Activated naive CD4-positive, alpha-beta T cell treated with anti-CD3 and anti-CD28 coated beads, Interleukin-2, amount 50 U/mL, for 72 hours (primary cell): ENCODE results near the gene OTOGL. TPM values are rescaled to one million over a fixed set of nuclear protein-coding genes. Genes with fewer than 3 reads are reported as not detected.
"Not testable (repeated sequence)": the region's sequence is repeated elsewhere in the genome, so short reads cannot be mapped to it uniquely, and the experiment has no call there.

Source experiments
- ATAC-seq, 2 donors: fragments of 150-1000 bp; cut with Tn5 transposase; 2 replicates each; pipeline ENCODE4 v1.10.0; 2021; ENCODE audit warnings: mild to moderate bottlenecking in 2 of 2, moderate library complexity in 2 of 2
- DNase-seq, 2 donors: peaks; one replicate each; pipeline ENCODE4 v3.0.0; 2021 to 2022; ENCODE audit warnings: low spot score in 2 of 2
- H3K27ac Mint-ChIP-seq, 2 donors: one replicate each; pipeline ENCODE4 v1.8.0; 2022; ENCODE audit warnings: mild to moderate bottlenecking in 2 of 2, mixed read lengths in 2 of 2
- H3K36me3 Mint-ChIP-seq, 2 donors: one replicate each; pipeline ENCODE4 v1.8.0; 2022; ENCODE audit warnings: mixed read lengths in 2 of 2
- H3K9me3 Mint-ChIP-seq, 2 donors: one replicate each; pipeline ENCODE4 v1.8.0; 2022; ENCODE audit warnings: mixed read lengths in 2 of 2
- total RNA-seq, 2 donors: library from RNA; stranded (reverse); gene quantifications; one replicate each; pipeline ENCODE4 v1.2.3, GENCODE V29; 2022

Gene OTOGL
- total RNA-seq, 2 donors from 2014 or later = not detected

- no peaks in the 10 kb centered on the region for H3K9me3 Mint-ChIP-seq
These were observed 95.9 kb downstream of the OTOGL start for GRCh38 chr12:80195074-80195726.

GRCh38 chr12:80195737-80196136, 96.4 kb downstream of the OTOGL start:
- H3K27ac Mint-ChIP-seq = no peak overlapping the region
- H3K36me3 Mint-ChIP-seq = no peaks in the 10 kb centered on the region
- ATAC-seq (no peak), DNase-seq (no peak)
- no peaks in the 10 kb centered on the region for H3K9me3 Mint-ChIP-seq

More at GRCh38 chr12:80195074-80195726, 95.9 kb downstream of the OTOGL start:
- DNase-seq (no peak), ATAC-seq (no peak)
- no peak overlapping the region for H3K27ac Mint-ChIP-seq
- no peaks in the 10 kb centered on the region for H3K36me3 Mint-ChIP-seq

GRCh38 chr12:80196419-80196818, 97.1 kb downstream of the OTOGL start:
- Mint-ChIP-seq H3K9me3 (no peaks in the 10 kb centered on the region), H3K36me3 (no peaks in the 10 kb centered on the region), H3K27ac (no peak overlapping the region)
- ATAC-seq (no peak), DNase-seq (no peak)

- H3K36me3 Mint-ChIP-seq = no peaks in the 10 kb centered on the region
These were observed 99.5 kb downstream of the OTOGL start for GRCh38 chr12:80198782-80199337.

GRCh38 chr12:80199931-80200330, 100.6 kb downstream of the OTOGL start:
- Mint-ChIP-seq H3K36me3 (no peaks in the 10 kb centered on the region), H3K9me3 (no peaks in the 10 kb centered on the region), H3K27ac (no peak overlapping the region)
- DNase-seq (no peak), ATAC-seq (no peak)

More at GRCh38 chr12:80198782-80199337, 99.5 kb downstream of the OTOGL start:
- H3K27ac Mint-ChIP-seq = no peak overlapping the region
- ATAC-seq (no peak), DNase-seq (no peak)
- no peaks in the 10 kb centered on the region for H3K9me3 Mint-ChIP-seq

- DNase-seq (no peak), ATAC-seq (no peak)
- no peaks in the 10 kb centered on the region for H3K36me3 Mint-ChIP-seq
- no peaks in the 10 kb centered on the region for H3K9me3 Mint-ChIP-seq
- H3K27ac Mint-ChIP-seq = no peak overlapping the region
These were observed 101.1 kb downstream of the OTOGL start for GRCh38 chr12:80200414-80200813.

GRCh38 chr12:80201908-80202307, 102.6 kb downstream of the OTOGL start:
- ATAC-seq (no peak), DNase-seq (no peak)
- Mint-ChIP-seq H3K9me3 (no peaks in the 10 kb centered on the region), H3K27ac (no peak overlapping the region), H3K36me3 (no peaks in the 10 kb centered on the region)

- ATAC-seq (no peak), DNase-seq (no peak)
- no peaks in the 10 kb centered on the region for H3K36me3 Mint-ChIP-seq
- H3K9me3 Mint-ChIP-seq = no peaks in the 10 kb centered on the region
- no peak overlapping the region for H3K27ac Mint-ChIP-seq
These were observed 106.6 kb downstream of the OTOGL start for GRCh38 chr12:80205960-80206359.

- Mint-ChIP-seq H3K9me3 (no peaks in the 10 kb centered on the region), H3K27ac (no peak overlapping the region), H3K36me3 (no peaks in the 10 kb centered on the region)
- DNase-seq (no peak), ATAC-seq (no peak)
These were observed 108.7 kb downstream of the OTOGL start for GRCh38 chr12:80208071-80208470.

- Mint-ChIP-seq H3K9me3 (no peaks in the 10 kb centered on the region), H3K27ac (no peak overlapping the region), H3K36me3 (no peaks in the 10 kb centered on the region)
- DNase-seq (no peak), ATAC-seq (no peak)
These were observed 112.3 kb downstream of the OTOGL start for GRCh38 chr12:80211671-80212070.

GRCh38 chr12:80212938-80213645, 113.8 kb downstream of the OTOGL start:
- H3K36me3 Mint-ChIP-seq = no peaks in the 10 kb centered on the region
- no peaks in the 10 kb centered on the region for H3K9me3 Mint-ChIP-seq
- H3K27ac Mint-ChIP-seq = no peak overlapping the region
- ATAC-seq = no peak
- DNase-seq = no peak

GRCh38 chr12:80213871-80214270, 114.5 kb downstream of the OTOGL start:
- no peak overlapping the region for H3K27ac Mint-ChIP-seq
- no peaks in the 10 kb centered on the region for H3K9me3 Mint-ChIP-seq
- H3K36me3 Mint-ChIP-seq = no peaks in the 10 kb centered on the region
- DNase-seq (no peak), ATAC-seq (no peak)

GRCh38 chr12:80217011-80217535, 117.7 kb downstream of the OTOGL start:
- H3K36me3 Mint-ChIP-seq = no peaks in the 10 kb centered on the region
- no peak overlapping the region for H3K27ac Mint-ChIP-seq
- H3K9me3 Mint-ChIP-seq = no peaks in the 10 kb centered on the region
- ATAC-seq (no peak), DNase-seq (no peak)

GRCh38 chr12:80218925-80219324, 119.6 kb downstream of the OTOGL start:
- ATAC-seq, DNase-seq, H3K36me3 Mint-ChIP-seq, H3K9me3 Mint-ChIP-seq, H3K27ac Mint-ChIP-seq: not testable (repeated sequence)

GRCh38 chr12:80219345-80219744, 120.0 kb downstream of the OTOGL start:
- DNase-seq (no peak), ATAC-seq (no peak)
- no peaks in the 10 kb centered on the region for H3K9me3 Mint-ChIP-seq
- H3K36me3 Mint-ChIP-seq = no peaks in the 10 kb centered on the region
- H3K27ac Mint-ChIP-seq = no peak overlapping the region

GRCh38 chr12:80222261-80222660, 122.9 kb downstream of the OTOGL start:
- Mint-ChIP-seq H3K36me3 (no peaks in the 10 kb centered on the region), H3K27ac (no peak overlapping the region)
- ATAC-seq = no peak

GRCh38 chr12:80226576-80226975, 127.2 kb downstream of the OTOGL start:
- no peak overlapping the region for H3K27ac Mint-ChIP-seq
- ATAC-seq = no peak

More at GRCh38 chr12:80222261-80222660, 122.9 kb downstream of the OTOGL start:
- no peak for DNase-seq
- no peaks in the 10 kb centered on the region for H3K9me3 Mint-ChIP-seq

More at GRCh38 chr12:80226576-80226975, 127.2 kb downstream of the OTOGL start:
- Mint-ChIP-seq H3K9me3 (no peaks in the 10 kb centered on the region), H3K36me3 (no peaks in the 10 kb centered on the region)
- no peak for DNase-seq
